Tibial nerve (tissue), 3 donors: ENCODE data around the gene UBXN4.

Experiments used
- CTCF ChIP-seq, 5 experiments: fragments of 200-600 bp in 3 of 5; fragments of 450-650 bp in 2 of 5; sonication (generic) in 3 of 5; IDR thresholded peaks; one replicate each; pipeline ENCODE4 v1.5.1; 2016 to 2019; ENCODE audit warnings: antibody characterized with exemption in 5 of 5, mild to moderate bottlenecking in 3 of 5, moderate library complexity in 2 of 5
- POLR2A ChIP-seq, 2 donors: fragments of 450-650 bp; IDR thresholded peaks; one replicate each; pipeline ENCODE4 v1.6.1; 2017; ENCODE audit warnings: antibody characterized with exemption in 2 of 2, mild to moderate bottlenecking in 2 of 2, moderate library complexity in 2 of 2

DNA sequence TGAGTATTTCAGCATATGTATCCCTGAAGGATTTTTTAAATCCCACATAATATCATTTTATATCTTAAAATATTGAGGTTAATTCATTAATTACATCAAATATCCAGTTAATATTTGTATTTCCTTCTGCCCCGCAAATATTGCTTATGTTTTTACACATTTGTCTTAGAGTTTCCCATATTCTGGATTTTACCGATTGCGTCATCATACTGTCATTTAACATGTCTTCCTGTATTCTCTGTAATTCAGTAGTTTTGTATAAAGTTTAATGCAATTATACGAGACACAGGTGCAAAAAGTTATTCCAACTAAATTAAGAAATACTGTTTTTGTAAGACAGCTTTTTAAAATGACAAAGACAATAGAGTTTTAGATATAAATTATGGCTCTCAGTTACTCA, 33.5 kb upstream of the UBXN4 start:
- TF ChIP-seq CTCF (IDR thresholded peaks at IDR 0.05) (no peak), POLR2A (IDR thresholded peaks at IDR 0.05) (no peak)
